ENCODE data around the gene STEAP2.

- TF ChIP-seq CTCF (IDR thresholded peaks at IDR 0.05), result no peak
- TF ChIP-seq SP1 (CRISPR knock-in tag; conservative IDR thresholded peaks at IDR 0.05), result no peak
- no peak for TF ChIP-seq NFYB (CRISPR knock-in tag; conservative IDR thresholded peaks at IDR 0.05; ENCODE audit: low read depth)
- no peak for TF ChIP-seq ZNF416 (CRISPR knock-in tag; IDR thresholded peaks at IDR 0.05)
- TF ChIP-seq JUN (CRISPR knock-in tag; IDR thresholded peaks at IDR 0.05), result no peak
- no peak for TF ChIP-seq MXD4 (CRISPR knock-in tag; IDR thresholded peaks at IDR 0.05; ENCODE audit: borderline replicate concordance)
- TF ChIP-seq, protein P1, sequence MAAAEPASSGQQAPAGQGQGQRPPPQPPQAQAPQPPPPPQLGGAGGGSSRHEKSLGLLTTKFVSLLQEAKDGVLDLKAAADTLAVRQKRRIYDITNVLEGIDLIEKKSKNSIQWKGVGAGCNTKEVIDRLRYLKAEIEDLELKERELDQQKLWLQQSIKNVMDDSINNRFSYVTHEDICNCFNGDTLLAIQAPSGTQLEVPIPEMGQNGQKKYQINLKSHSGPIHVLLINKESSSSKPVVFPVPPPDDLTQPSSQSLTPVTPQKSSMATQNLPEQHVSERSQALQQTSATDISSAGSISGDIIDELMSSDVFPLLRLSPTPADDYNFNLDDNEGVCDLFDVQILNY (CRISPR knock-in tag; IDR thresholded peaks at IDR 0.05), result no peak
- no peak for TF ChIP-seq ESRRA (CRISPR knock-in tag; IDR thresholded peaks at IDR 0.05; ENCODE audit: borderline replicate concordance)
- TF ChIP-seq ZBTB21 (CRISPR knock-in tag; IDR thresholded peaks at IDR 0.05; ENCODE audit: borderline replicate concordance), result no peak
- no peak for TF ChIP-seq GABPB1 (CRISPR knock-in tag; IDR thresholded peaks at IDR 0.05)
- no peak for TF ChIP-seq NR1H2 (CRISPR knock-in tag; IDR thresholded peaks at IDR 0.05)
- TF ChIP-seq SMAD4 (CRISPR knock-in tag; IDR thresholded peaks at IDR 0.05), result no peak
Measured at GRCh38 chr7:90224195-90224594, 12.7 kb downstream of the STEAP2 start.
